GM23338 (cell line): ENCODE measurements around the gene TSPAN12. TPM values are rescaled to one million over a fixed set of nuclear protein-coding genes. Genes with fewer than 3 reads are reported as not detected.

Experiments
- ATAC-seq: fragments of 200-7000 bp; cut with Tn5 transposase; 3 replicates; pipeline ENCODE4 v1.9.1; 2020
- DNase-seq: peaks from one replicate; pipeline ENCODE4 v3.0.0-alpha.2; 2015; ENCODE audit warnings: low spot score
- H2AFZ ChIP-seq: fragments of 200-600 bp; sonication (generic); 2 replicates; pipeline ENCODE4 v1.8.0; 2016; ENCODE audit warnings: antibody characterized with exemption, mild to moderate bottlenecking, moderate library complexity
- H3F3A ChIP-seq: fragments of 200-600 bp; sonication (generic); replicated peaks from 2 replicates; pipeline ENCODE4 v1.8.0; 2017; ENCODE audit warnings: antibody characterized with exemption, mixed run types, low read depth
- H3K27ac ChIP-seq: fragments of 200-600 bp; sonication (generic); 2 replicates; pipeline ENCODE4 v1.6.1; 2016; ENCODE audit warnings: low read depth
- H3K27me3 ChIP-seq: fragments of 200-600 bp; sonication (generic); 2 replicates; pipeline ENCODE4 v1.8.0; 2016; ENCODE audit warnings: mild to moderate bottlenecking, mixed run types, moderate library complexity; ENCODE audit not compliant: insufficient read depth
- H3K36me3 ChIP-seq: fragments of 200-600 bp; sonication (generic); 2 replicates; pipeline ENCODE4 v1.8.0; 2016; ENCODE audit warnings: mild to moderate bottlenecking; ENCODE audit not compliant: insufficient read depth
- H3K4me1 ChIP-seq: fragments of 200-600 bp; sonication (generic); 2 replicates; pipeline ENCODE4 v1.8.0; 2016; ENCODE audit warnings: mild to moderate bottlenecking, moderate library complexity; ENCODE audit not compliant: insufficient read depth
- H3K4me2 ChIP-seq: fragments of 200-600 bp; sonication (generic); 2 replicates; pipeline ENCODE4 v1.7.1; 2017; ENCODE audit warnings: mixed run types
- H3K4me3 ChIP-seq: fragments of 200-600 bp; sonication (generic); 2 replicates; pipeline ENCODE4 v1.6.1; 2016; ENCODE audit warnings: mixed run types
- H3K79me2 ChIP-seq: fragments of 200-600 bp; sonication (generic); replicated peaks from 2 replicates; pipeline ENCODE4 v1.8.0; 2017; ENCODE audit warnings: mild to moderate bottlenecking; ENCODE audit not compliant: insufficient read depth
- H3K9me2 ChIP-seq: fragments of 200-600 bp; sonication (generic); 2 replicates; pipeline ENCODE4 v1.8.0; 2017; ENCODE audit not compliant: insufficient read depth
- H4K20me1 ChIP-seq: fragments of 200-600 bp; sonication (generic); replicated peaks from 2 replicates; pipeline ENCODE4 v1.8.0; 2017; ENCODE audit warnings: mild to moderate bottlenecking; ENCODE audit not compliant: insufficient read depth
- H3K27ac Mint-ChIP-seq: 2 replicates; pipeline ENCODE4 v1.8.0; 2020; ENCODE audit warnings: inconsistent platforms, mild to moderate bottlenecking, moderate library complexity, mixed read lengths
- H3K27me3 Mint-ChIP-seq: 3 replicates; pipeline ENCODE4 v1.8.0; 2022; ENCODE audit warnings: low read depth, mild to moderate bottlenecking, moderate library complexity, mixed read lengths, inconsistent platforms; ENCODE audit not compliant: insufficient read depth, poor library complexity
- H3K36me3 Mint-ChIP-seq: 3 replicates; pipeline ENCODE4 v1.8.0; 2021; ENCODE audit warnings: low read depth, mild to moderate bottlenecking, inconsistent platforms, moderate library complexity, mixed read lengths
- H3K4me1 Mint-ChIP-seq: 3 replicates; pipeline ENCODE4 v1.8.0; 2020; ENCODE audit warnings: mild to moderate bottlenecking, inconsistent platforms, mixed read lengths
- H3K4me3 Mint-ChIP-seq: 3 replicates; pipeline ENCODE4 v1.8.0; 2021; ENCODE audit warnings: moderate library complexity, mild to moderate bottlenecking, inconsistent platforms, mixed read lengths
- H3K9me3 Mint-ChIP-seq: 3 replicates; pipeline ENCODE4 v1.8.0; 2020; ENCODE audit warnings: moderate library complexity, mild to moderate bottlenecking, inconsistent platforms, mixed read lengths
- ETS1 ChIP-seq: IDR thresholded peaks from 2 replicates; pipeline ENCODE4 v1.6.1; 2016; ENCODE audit warnings: antibody characterized with exemption
- REST ChIP-seq: IDR thresholded peaks from one replicate; pipeline ENCODE4 v1.6.1; 2018; ENCODE audit warnings: antibody characterized with exemption; ENCODE audit not compliant: unreplicated experiment
- STAT1 ChIP-seq: IDR thresholded peaks from one replicate; pipeline ENCODE4 v1.6.1; 2016; ENCODE audit warnings: antibody characterized with exemption; ENCODE audit not compliant: unreplicated experiment
- ZNF462 ChIP-seq: fragments of 250-450 bp; sonication (Bioruptor Pico); IDR thresholded peaks from 2 replicates; pipeline ENCODE4 v1.5.0; 2020; ENCODE audit warnings: mild to moderate bottlenecking, moderate library complexity
- polyA plus RNA-seq: library from polyadenylated mRNA; unstranded; fragments of >200 nt; fragmentation: Nextera tagmentation; extraction: Ambion mirVana; gene quantifications from 2 replicates; pipeline ENCODE4 v1.2.1, GENCODE V29; 2016
- total RNA-seq: library from RNA; depleted of rRNA; stranded (reverse); fragments of >200 nt; shearing (Covaris generic); gene quantifications from 2 replicates; pipeline ENCODE4 v1.2.3, GENCODE V29; 2014

Gene TSPAN12
- total and polyA plus RNA-seq, 2 experiments from 2014 or later, result 9.7 to 11.7 TPM

DNA sequence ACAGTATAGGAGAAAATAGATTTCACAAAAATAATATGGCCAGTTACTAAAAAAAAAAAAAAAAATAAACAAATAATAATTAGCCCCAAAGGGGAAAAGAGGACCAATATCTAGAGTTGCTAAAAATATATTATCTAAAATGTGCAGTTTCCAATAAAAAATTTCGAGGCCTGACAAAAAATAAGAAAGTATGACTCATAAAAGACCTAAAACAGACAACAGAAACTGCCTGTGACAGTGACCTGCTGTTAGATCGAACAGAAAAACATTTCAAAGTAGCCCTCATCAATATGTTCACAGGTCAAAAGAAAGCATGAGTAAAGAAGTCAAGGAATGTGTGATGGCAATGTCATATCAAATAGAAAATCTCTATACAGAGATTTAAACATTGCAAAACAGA, 11.8 kb upstream of the TSPAN12 start:
- H3K9me3 Mint-ChIP-seq, result no peaks in the 10 kb centered on the region
- no peaks in the 10 kb centered on the region for H3K36me3 Mint-ChIP-seq
- H3K9me2 ChIP-seq, result no peaks in the 10 kb centered on the region; the same call in 1 of the 2 replicates
- no peak for DNase-seq
- H3K27ac ChIP-seq, result no peak overlapping the region
- TF ChIP-seq STAT1 (no peak), REST (no peak), ETS1 (no peak), ZNF462 (no peak)
- H4K20me1 ChIP-seq, result no peaks in the 10 kb centered on the region
- H3K4me3 Mint-ChIP-seq, result no peak overlapping the region
- no peak overlapping the region for H3K27ac Mint-ChIP-seq
- H3K36me3 ChIP-seq, result no peaks in the 10 kb centered on the region
- no peaks in the 10 kb centered on the region for H3K79me2 ChIP-seq
- ATAC-seq, result no peak
- peaks cover 2% of the 10 kb centered on the region for H3K27me3 Mint-ChIP-seq
- no peak overlapping the region for H2AFZ ChIP-seq
- peaks cover 12% of the 10 kb centered on the region for H3K4me1 Mint-ChIP-seq
- H3F3A ChIP-seq, result no peaks in the 10 kb centered on the region
- no peak overlapping the region for H3K4me2 ChIP-seq
- no peak overlapping the region for H3K4me3 ChIP-seq
- H3K4me1 ChIP-seq, result peaks cover 15% of the 10 kb centered on the region
- no peaks in the 10 kb centered on the region for H3K27me3 ChIP-seq
